ENCODE data around the gene SLC22A31. TPM values are rescaled to one million over a fixed set of nuclear protein-coding genes. Genes with fewer than 3 reads are reported as not detected.

The SLC22A31 gene
- total RNA-seq, 1 experiment from 2014 or later, result 53.7 TPM

DNA sequence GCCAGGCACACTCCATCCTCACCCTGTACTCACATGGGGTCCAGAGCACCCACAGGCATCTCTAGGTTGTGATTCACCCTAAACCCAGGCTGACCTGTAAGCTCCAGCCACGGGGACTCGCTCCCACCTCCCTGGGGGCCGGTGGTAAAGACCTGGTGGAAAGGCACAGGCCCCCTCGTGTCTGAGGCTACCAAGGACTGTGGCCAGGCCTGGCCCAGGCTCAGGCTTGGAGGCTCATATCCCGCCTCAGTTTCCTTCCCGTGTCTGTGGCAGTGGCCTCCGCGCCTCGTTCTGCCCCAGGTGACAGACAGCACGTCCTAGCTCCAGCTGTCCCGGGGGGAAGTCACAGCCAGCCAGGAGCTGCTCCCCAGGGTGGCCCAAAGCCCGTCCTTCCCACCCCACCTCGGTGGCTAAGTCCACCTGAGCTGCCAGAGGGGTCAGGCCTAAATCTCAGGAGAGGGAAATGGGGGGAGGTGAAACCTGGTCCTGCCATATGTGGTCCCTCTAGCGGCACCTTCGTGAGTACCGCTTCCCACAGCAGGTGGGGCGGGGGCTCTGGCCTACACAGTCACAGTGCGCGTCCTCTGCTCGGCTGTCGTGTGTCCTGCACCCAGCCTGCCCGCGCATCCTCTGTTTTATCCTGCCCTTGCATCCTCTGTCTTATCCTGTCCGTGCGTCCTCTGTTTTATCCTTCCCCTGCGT, 16.2 kb downstream of the SLC22A31 start:
- no peak overlapping the region for H2AFZ ChIP-seq (ENCODE audit: low read depth, low read length, poor library complexity, severe bottlenecking)
- no peaks in the 10 kb centered on the region for H3K27me3 ChIP-seq (ENCODE audit: insufficient read depth, low read length)
- TF ChIP-seq, protein P1, sequence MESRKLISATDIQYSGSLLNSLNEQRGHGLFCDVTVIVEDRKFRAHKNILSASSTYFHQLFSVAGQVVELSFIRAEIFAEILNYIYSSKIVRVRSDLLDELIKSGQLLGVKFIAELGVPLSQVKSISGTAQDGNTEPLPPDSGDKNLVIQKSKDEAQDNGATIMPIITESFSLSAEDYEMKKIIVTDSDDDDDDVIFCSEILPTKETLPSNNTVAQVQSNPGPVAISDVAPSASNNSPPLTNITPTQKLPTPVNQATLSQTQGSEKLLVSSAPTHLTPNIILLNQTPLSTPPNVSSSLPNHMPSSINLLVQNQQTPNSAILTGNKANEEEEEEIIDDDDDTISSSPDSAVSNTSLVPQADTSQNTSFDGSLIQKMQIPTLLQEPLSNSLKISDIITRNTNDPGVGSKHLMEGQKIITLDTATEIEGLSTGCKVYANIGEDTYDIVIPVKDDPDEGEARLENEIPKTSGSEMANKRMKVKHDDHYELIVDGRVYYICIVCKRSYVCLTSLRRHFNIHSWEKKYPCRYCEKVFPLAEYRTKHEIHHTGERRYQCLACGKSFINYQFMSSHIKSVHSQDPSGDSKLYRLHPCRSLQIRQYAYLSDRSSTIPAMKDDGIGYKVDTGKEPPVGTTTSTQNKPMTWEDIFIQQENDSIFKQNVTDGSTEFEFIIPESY (IDR thresholded peaks at IDR 0.05; ENCODE audit: extremely low read depth, insufficient replicate concordance, low read length), result no peak
- TF ChIP-seq, protein P2, sequence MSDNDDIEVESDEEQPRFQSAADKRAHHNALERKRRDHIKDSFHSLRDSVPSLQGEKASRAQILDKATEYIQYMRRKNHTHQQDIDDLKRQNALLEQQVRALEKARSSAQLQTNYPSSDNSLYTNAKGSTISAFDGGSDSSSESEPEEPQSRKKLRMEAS (IDR thresholded peaks at IDR 0.05), result no peak
- TF ChIP-seq FOSL1 (IDR thresholded peaks at IDR 0.05; ENCODE audit: low read depth), result no peak
- TF ChIP-seq YY1 (IDR thresholded peaks at IDR 0.05; ENCODE audit: extremely low read depth, insufficient replicate concordance, low read depth, low read length), result no peak
- no peak for TF ChIP-seq SP1 (IDR thresholded peaks at IDR 0.05; ENCODE audit: low read depth)
- no peak for TF ChIP-seq SIN3A (IDR thresholded peaks at IDR 0.05; ENCODE audit: low read depth)
- TF ChIP-seq EZH2phosphoT487 (IDR thresholded peaks at IDR 0.05; ENCODE audit: borderline replicate concordance), result no peak
- TF ChIP-seq CBX3 (IDR thresholded peaks at IDR 0.05; ENCODE audit: low read depth), result no peak
- TF ChIP-seq ELF1 (IDR thresholded peaks at IDR 0.05; ENCODE audit: borderline replicate concordance, low read depth), result no peak
- TF ChIP-seq, protein P3, sequence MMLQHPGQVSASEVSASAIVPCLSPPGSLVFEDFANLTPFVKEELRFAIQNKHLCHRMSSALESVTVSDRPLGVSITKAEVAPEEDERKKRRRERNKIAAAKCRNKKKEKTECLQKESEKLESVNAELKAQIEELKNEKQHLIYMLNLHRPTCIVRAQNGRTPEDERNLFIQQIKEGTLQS (IDR thresholded peaks at IDR 0.05), result no peak
- no peak for TF ChIP-seq RAD21 (IDR thresholded peaks at IDR 0.05; ENCODE audit: low read depth)
- TF ChIP-seq EZH2 (IDR thresholded peaks at IDR 0.05), result no peak
- TF ChIP-seq POLR2AphosphoS5 (IDR thresholded peaks at IDR 0.05; ENCODE audit: low read depth, low read length), result no peak
- TF ChIP-seq, protein P4, sequence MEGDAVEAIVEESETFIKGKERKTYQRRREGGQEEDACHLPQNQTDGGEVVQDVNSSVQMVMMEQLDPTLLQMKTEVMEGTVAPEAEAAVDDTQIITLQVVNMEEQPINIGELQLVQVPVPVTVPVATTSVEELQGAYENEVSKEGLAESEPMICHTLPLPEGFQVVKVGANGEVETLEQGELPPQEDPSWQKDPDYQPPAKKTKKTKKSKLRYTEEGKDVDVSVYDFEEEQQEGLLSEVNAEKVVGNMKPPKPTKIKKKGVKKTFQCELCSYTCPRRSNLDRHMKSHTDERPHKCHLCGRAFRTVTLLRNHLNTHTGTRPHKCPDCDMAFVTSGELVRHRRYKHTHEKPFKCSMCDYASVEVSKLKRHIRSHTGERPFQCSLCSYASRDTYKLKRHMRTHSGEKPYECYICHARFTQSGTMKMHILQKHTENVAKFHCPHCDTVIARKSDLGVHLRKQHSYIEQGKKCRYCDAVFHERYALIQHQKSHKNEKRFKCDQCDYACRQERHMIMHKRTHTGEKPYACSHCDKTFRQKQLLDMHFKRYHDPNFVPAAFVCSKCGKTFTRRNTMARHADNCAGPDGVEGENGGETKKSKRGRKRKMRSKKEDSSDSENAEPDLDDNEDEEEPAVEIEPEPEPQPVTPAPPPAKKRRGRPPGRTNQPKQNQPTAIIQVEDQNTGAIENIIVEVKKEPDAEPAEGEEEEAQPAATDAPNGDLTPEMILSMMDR (IDR thresholded peaks at IDR 0.05 in 2 of 3, conservative IDR thresholded peaks at IDR 0.05 in 1 of 3; ENCODE audit: borderline replicate concordance in 1 of 3, insufficient read depth in 1 of 3, low read depth in 2 of 3, low read length in 2 of 3), result no peak
- TF ChIP-seq TCF7L2 (IDR thresholded peaks at IDR 0.05; ENCODE audit: borderline replicate concordance, extremely low read depth, insufficient read depth, insufficient read length), result no peak
- no peak for TF ChIP-seq POLR2A (IDR thresholded peaks at IDR 0.05; ENCODE audit: borderline replicate concordance, extremely low read depth, insufficient read depth, insufficient read length)
- TF ChIP-seq ZFX (IDR thresholded peaks at IDR 0.05), result no peak
- no peaks in the 10 kb centered on the region for H3K79me2 ChIP-seq (ENCODE audit: insufficient read depth, low read length)
- BruUV-seq (replicated peaks), result no TSS peak
- no peak overlapping the region; the same call in 1 of the 2 replicates for H3K27ac ChIP-seq (ENCODE audit: low read depth, low read length)
- no peaks in the 10 kb centered on the region for H4K20me1 ChIP-seq (ENCODE audit: insufficient read depth)
- POLR2A ChIA-PET, result no interaction called here
- H3K9me3 ChIP-seq (ENCODE audit: control insufficient read depth in 1 of 2, insufficient read depth in 1 of 2, low read depth in 1 of 2, low read length in 2 of 2), result no peaks in the 10 kb centered on the region
- intact Hi-C loops (cut with micrococcal nuclease), result no loop called here
- RAD21 ChIA-PET (ENCODE audit: low non-redundant PET in 1 of 2, low total read pairs in 2 of 2, uncharacterized antibody in 2 of 2, unreplicated experiment in 2 of 2), result no interaction called here
- no peak for DNase-seq (ENCODE audit: low read depth, low spot score)
- ATAC-seq, result no peak
- H3K9ac ChIP-seq (ENCODE audit: low read length), result no peak overlapping the region
- no peaks in the 10 kb centered on the region for H3K9me2 ChIP-seq (ENCODE audit: insufficient read depth)
- H3K4me1 ChIP-seq (ENCODE audit: control insufficient read depth in 1 of 2, insufficient read depth in 2 of 2, low read length in 2 of 2), result peaks cover 5 to 22% of the 10 kb centered on the region in 2 experiments; a peak in 3 of 4 replicates
- CTCF ChIA-PET, result no interaction called here
- no peak overlapping the region for H3K4me3 ChIP-seq (replicated peaks in 1 of 2; ENCODE audit: low read depth in 1 of 2, low read length in 2 of 2)
- no peak overlapping the region for H3K4me2 ChIP-seq (ENCODE audit: low read length)
- no peaks in the 10 kb centered on the region for H3K36me3 ChIP-seq (ENCODE audit: control insufficient read depth in 1 of 2, insufficient read depth in 2 of 2, low read length in 2 of 2)

Data from HCT116 (cell line).